Stomach (tissue), 9 donors: Measurements from ENCODE around the gene FKBP9. TPM values are rescaled to one million over a fixed set of nuclear protein-coding genes. Genes with fewer than 3 reads are reported as not detected.
"Not testable (repeated sequence)": the region's sequence is repeated elsewhere in the genome, so short reads cannot be mapped to it uniquely, and the experiment has no call there.

Experiments
- DNase-seq, 2 donors: peaks; one replicate each; pipeline versions ENCODE4 v3.0.0 to v3.0.0-alpha.2; 2013 to 2019
- H3K27ac ChIP-seq, 5 donors: fragments of 200-600 bp in 4 of 5; sonication (generic) in 4 of 5; one replicate each; pipeline ENCODE4 v1.5.1; 2013 to 2019; ENCODE audit warnings: mild to moderate bottlenecking in 1 of 5, moderate library complexity in 1 of 5
- H3K27me3 ChIP-seq, 3 donors: fragments of 200-600 bp; sonication (generic); one replicate each; pipeline ENCODE4 v1.5.1; 2017 to 2019; ENCODE audit warnings: mixed run types in 1 of 3
- H3K36me3 ChIP-seq, 4 donors: fragments of 200-600 bp; sonication (generic); 1 replicate in 3 of 4; 2 replicates in 1 of 4; pipeline ENCODE4 v1.5.1; 2016 to 2019
- H3K4me1 ChIP-seq, 4 donors: fragments of 200-600 bp; sonication (generic); one replicate each; pipeline ENCODE4 v1.5.1; 2016 to 2019
- H3K4me3 ChIP-seq, 4 donors: fragments of 200-600 bp; sonication (generic) in 3 of 4; one replicate each; pipeline ENCODE4 v1.5.1; 2016 to 2019; ENCODE audit warnings: mild to moderate bottlenecking in 1 of 4
- H3K9me3 ChIP-seq, 4 donors: fragments of 200-600 bp; sonication (generic); one replicate each; pipeline ENCODE4 v1.5.1; 2016 to 2019
- CTCF ChIP-seq, 7 experiments: fragments of 450-650 bp in 4 of 7; fragments of 200-600 bp in 3 of 7; sonication (generic) in 3 of 7; IDR thresholded peaks; one replicate each; pipeline ENCODE4 v1.5.1; 2016 to 2019; ENCODE audit warnings: antibody characterized with exemption in 7 of 7, control low read depth in 2 of 7, mild to moderate bottlenecking in 1 of 7
- EP300 ChIP-seq: sonication (generic); formaldehyde crosslinking; IDR thresholded peaks from one replicate; pipeline ENCODE4 v1.6.1; 2017; ENCODE audit warnings: antibody characterized with exemption
- POLR2A ChIP-seq, 4 donors: fragments of 450-650 bp; IDR thresholded peaks; one replicate each; pipeline ENCODE4 v1.6.1; 2016; ENCODE audit warnings: antibody characterized with exemption in 4 of 4, control low read depth in 2 of 4, mild to moderate bottlenecking in 1 of 4, moderate library complexity in 1 of 4
- POLR2AphosphoS5 ChIP-seq, 3 donors: sonication (generic); formaldehyde crosslinking; IDR thresholded peaks; one replicate each; pipeline ENCODE4 v1.6.1; 2016; ENCODE audit warnings: antibody characterized with exemption in 3 of 3
- WGBS, 5 donors: extraction: QIAGEN DNeasy Blood & Tissue Kit in 3 of 5; methylation state at CpG; one replicate each; pipeline versions ENCODE4 v1.1.5 to v1.1.7; 2013 to 2018; 5-methylcytosine and 5-hydroxymethylcytosine counted together
- intact Hi-C: fragments of 100-400 bp; cut with DNase I; formaldehyde crosslinking; loops from one replicate; pipeline ENCODE4 v1.15.1; 2023; ENCODE audit warnings: low total_unique reads
- polyA plus RNA-seq, 3 donors: library from polyadenylated mRNA; stranded (reverse); fragments of 200-250 nt; gene quantifications; one replicate each; pipeline ENCODE4 v1.2.3, GENCODE V29; 2013
- total RNA-seq, 5 donors: library from RNA; depleted of rRNA; stranded (reverse); fragments of >200 nt; gene quantifications; one replicate each; pipeline versions ENCODE4 v1.1.0 to v1.2.3, GENCODE V29; 2014 to 2016
- donor health status: healthy with polysubstance abuse.
- donor health status: Bipolar disorder and iron deficiency.
- donor health status: healthy.

The FKBP9 gene
- total and polyA plus RNA-seq, 8 donors: 11.3 to 869 (median 138) TPM

GRCh38 chr7:32947420-32947983 lies 9.7 kb upstream of the FKBP9 start:
- TF ChIP-seq POLR2A (IDR thresholded peaks at IDR 0.05) (no peak), EP300 (no peak), POLR2AphosphoS5 (IDR thresholded peaks at IDR 0.05) (no peak), CTCF (IDR thresholded peaks at IDR 0.05) (no peak)
- Histone ChIP-seq H3K36me3 (no peaks in the 10 kb centered on the region), H3K4me3 (no peak overlapping the region), H3K4me1 (peaks cover 0 to 6% (median 0%) of the 10 kb centered on the region in 4 donors), H3K9me3 (peaks cover 0 to 10% (median 4%) of the 10 kb centered on the region in 4 donors), H3K27ac (no peak overlapping the region), H3K27me3 (no peaks in the 10 kb centered on the region)
- intact Hi-C loops: no loop called here
- DNase-seq: no peak
- WGBS, 5 donors: 76 to 83% (median 79%) methylated on average over 3 of the region's 3 CpGs

- no peak for TF ChIP-seq POLR2A (IDR thresholded peaks at IDR 0.05)
- no peak for TF ChIP-seq CTCF (IDR thresholded peaks at IDR 0.05)
- no peak for TF ChIP-seq POLR2AphosphoS5 (IDR thresholded peaks at IDR 0.05)
- TF ChIP-seq EP300: no peak
- Histone ChIP-seq H3K36me3 (no peaks in the 10 kb centered on the region), H3K4me3 (no peak overlapping the region), H3K27ac (no peak overlapping the region), H3K27me3 (no peaks in the 10 kb centered on the region), H3K9me3 (peaks cover 0 to 10% (median 4%) of the 10 kb centered on the region in 4 donors), H3K4me1 (peaks cover 0 to 5% (median 0%) of the 10 kb centered on the region in 4 donors)
- DNase-seq: no peak
- intact Hi-C loops: no loop called here
- WGBS, 5 donors: 84 to 96% (median 91%) methylated on average over 4 of the region's 4 CpGs
These were observed 9.0 kb upstream of the FKBP9 start for GRCh38 chr7:32948202-32948601.

- intact Hi-C loops: no loop called here
- Histone ChIP-seq H3K4me1 (peaks cover 0 to 12% (median 6%) of the 10 kb centered on the region in 4 donors), H3K36me3 (no peaks in the 10 kb centered on the region), H3K9me3 (peaks cover 0 to 9% (median 4%) of the 10 kb centered on the region in 4 donors), H3K4me3 (no peak overlapping the region), H3K27me3 (no peaks in the 10 kb centered on the region), H3K27ac (no peak overlapping the region)
- TF ChIP-seq POLR2AphosphoS5 (IDR thresholded peaks at IDR 0.05) (no peak), EP300 (no peak), POLR2A (IDR thresholded peaks at IDR 0.05) (no peak), CTCF (IDR thresholded peaks at IDR 0.05) (no peak)
- WGBS, 5 donors: 100% methylated on average over 1 of the region's 1 CpG
- no peak for DNase-seq
These were observed 4.4 kb upstream of the FKBP9 start for GRCh38 chr7:32952876-32953275.

DNA sequence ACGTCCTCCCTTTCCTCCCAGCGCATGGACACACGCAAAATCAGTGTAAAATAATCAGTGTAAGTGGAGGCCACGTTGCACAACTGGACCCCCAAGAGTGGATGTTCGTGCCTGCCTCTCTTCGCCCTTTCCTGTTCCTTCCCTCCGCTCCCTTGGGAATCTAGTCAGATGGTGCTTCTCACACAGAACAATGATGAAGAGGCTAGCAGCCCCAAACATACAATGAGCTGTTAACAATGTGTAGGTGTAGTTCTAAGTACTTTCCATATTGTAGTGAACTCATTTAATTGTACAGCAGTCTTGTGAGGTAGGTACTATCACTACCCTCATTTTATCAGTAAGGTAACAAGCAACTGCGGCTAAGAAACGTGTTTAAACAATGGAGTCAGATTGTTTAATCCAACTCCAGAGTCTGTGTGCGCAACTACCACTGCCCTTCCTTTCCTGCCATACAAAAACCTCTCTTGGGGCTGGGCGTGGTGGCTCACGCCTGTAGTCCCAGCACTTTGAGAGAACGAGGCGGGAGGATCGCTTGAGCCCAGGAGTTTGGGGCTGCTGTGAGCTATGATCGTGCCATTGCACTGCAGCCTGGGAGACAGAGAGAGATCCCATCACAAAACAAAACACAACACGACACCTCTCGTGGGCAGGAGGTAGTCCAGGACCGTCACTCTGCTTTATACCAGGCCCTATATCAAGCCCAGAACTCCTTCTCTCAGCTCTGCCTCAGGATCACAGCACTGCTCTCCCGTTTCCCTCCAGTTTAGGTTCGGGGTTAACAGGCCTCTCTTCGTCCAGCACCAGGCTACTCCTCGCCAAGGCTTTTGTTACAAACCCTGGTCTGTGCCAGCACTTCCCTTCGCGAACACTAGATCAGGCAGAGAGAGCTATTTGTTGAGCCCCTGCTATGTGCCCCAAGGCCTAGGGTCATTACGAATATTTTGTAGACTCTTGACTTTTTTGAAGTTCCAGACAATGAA lies 1.1 kb downstream of the FKBP9 start:
- peak; percentile 54 to 75 for DNase-seq
- Histone ChIP-seq H3K9me3 (no peaks in the 10 kb centered on the region), H3K27ac (peak overlapping the region; percentile 90 to 94 (median 93)), H3K27me3 (no peaks in the 10 kb centered on the region), H3K36me3 (no peaks in the 10 kb centered on the region), H3K4me1 (peaks cover 5 to 20% (median 17%) of the 10 kb centered on the region in 4 donors), H3K4me3 (peak overlapping the region; percentile 78 to 95 (median 89))
- intact Hi-C loops: no loop called here
- TF ChIP-seq CTCF (IDR thresholded peaks at IDR 0.05) (no peak), EP300 (no peak), POLR2AphosphoS5 (IDR thresholded peaks at IDR 0.05) (peak in 2 of 3 donors; percentile 61 to 66)
- WGBS, 5 donors: 16 to 28% (median 20%) methylated on average over 23 to 26 of the region's 26 CpGs

- H3K36me3 ChIP-seq, H3K27ac ChIP-seq, DNase-seq, H3K9me3 ChIP-seq, intact Hi-C loops, H3K4me3 ChIP-seq, H3K27me3 ChIP-seq: not testable (repeated sequence)
- WGBS, 5 donors: 37 to 73% (median 52%) methylated on average over 5 of the region's 5 CpGs
- peaks cover under 1 to 21% (median 15%) of the 10 kb centered on the region in 4 donors for H3K4me1 ChIP-seq
These were observed 6.7 kb downstream of the FKBP9 start for GRCh38 chr7:32963880-32964301.
